Gastrocnemius medialis (tissue), 4 donors: ENCODE data around the gene DNAJA1.

Experiments
- CTCF ChIP-seq, 5 experiments: fragments of 450-650 bp in 3 of 5; fragments of 200-600 bp in 2 of 5; sonication (generic) in 2 of 5; IDR thresholded peaks in 4 of 5; conservative IDR thresholded peaks in 1 of 5; 1 replicate in 4 of 5; 2 replicates in 1 of 5; pipeline ENCODE4 v1.5.1; 2016 to 2019; ENCODE audit warnings: antibody characterized with exemption in 5 of 5, mild to moderate bottlenecking in 3 of 5, moderate library complexity in 3 of 5
- POLR2A ChIP-seq, 2 donors: fragments of 450-650 bp; IDR thresholded peaks; one replicate each; pipeline ENCODE4 v1.6.1; 2017; ENCODE audit warnings: antibody characterized with exemption in 2 of 2, mild to moderate bottlenecking in 2 of 2, moderate library complexity in 2 of 2

GRCh38 chr9:33022303-33022702 is 2.8 kb upstream of the DNAJA1 start:
- TF ChIP-seq POLR2A (IDR thresholded peaks at IDR 0.05) (no peak), CTCF (IDR thresholded peaks at IDR 0.05 in 4 of 5, conservative IDR thresholded peaks at IDR 0.05 in 1 of 5) (no peak)
